Stimulated activated CD8-positive, alpha-beta memory T cell treated with anti-CD3 and anti-CD28 coated beads, Interleukin-2, amount 100 ng/mL, for 1 hour (primary cell): ENCODE data around the gene CALHM4.

ENCODE experiments used
- DNase-seq, 2 donors: peaks; one replicate each; pipeline ENCODE4 v3.0.0-alpha.2; 2020; ENCODE audit warnings: low read depth in 2 of 2

The CALHM4 gene

DNA sequence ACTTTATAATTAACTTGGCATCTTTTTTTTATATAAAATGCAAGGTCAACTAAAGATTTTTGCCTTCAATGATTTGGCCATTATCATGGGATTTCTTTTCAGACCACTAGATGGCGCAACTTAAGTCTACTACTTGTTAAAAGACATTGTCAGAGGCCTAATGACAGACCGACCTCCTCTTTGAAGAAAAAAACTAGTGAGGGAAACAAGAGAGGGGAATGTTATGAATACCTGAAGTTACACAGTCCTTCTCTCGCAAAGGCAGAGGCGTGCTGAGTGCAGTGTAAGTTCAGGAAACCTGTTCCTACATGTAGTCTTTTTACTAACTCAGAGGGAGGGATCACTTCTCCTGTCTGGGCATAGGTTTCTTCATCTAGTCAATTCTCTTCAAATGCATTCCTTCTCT, 17.3 kb upstream of the CALHM4 start:
- no peak for DNase-seq

DNA sequence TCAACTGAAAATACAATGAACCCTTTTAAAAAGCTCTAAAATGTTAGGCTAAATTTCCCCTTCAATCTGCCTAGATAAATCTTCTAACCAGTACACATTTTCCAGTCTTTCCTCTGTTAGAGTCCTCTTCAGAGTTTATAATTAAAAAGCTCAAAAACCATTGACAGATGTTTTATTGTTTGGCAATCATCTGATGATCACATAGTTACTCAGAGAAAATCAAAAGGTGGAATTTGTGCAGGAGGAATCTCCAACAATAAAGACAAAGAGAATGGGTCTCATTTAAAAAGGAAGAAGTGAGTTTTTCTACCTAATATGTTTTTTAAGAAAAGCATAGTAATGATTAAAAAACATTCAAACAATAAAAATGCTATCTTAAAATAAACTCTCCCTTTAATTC, 11.1 kb upstream of the CALHM4 start:
- no peak for DNase-seq

GRCh38 chr6:116543149-116543548, 10.4 kb upstream of the CALHM4 start:
- no peak for DNase-seq

- no peak for DNase-seq
Observed at GRCh38 chr6:116545651-116546050, 7.9 kb upstream of the CALHM4 start, which contains the start of gene TRAPPC3L. TSS of gene TRAPPC3L (minus strand) at chr6:116545684. CDS start at chr6:116545514, 170 bp downstream.

- DNase-seq: no peak
Observed at GRCh38 chr6:116547358-116547757, 6.2 kb upstream of the CALHM4 start.

- DNase-seq: no peak
Observed at GRCh38 chr6:116550796-116551195, 2.8 kb upstream of the CALHM4 start.

- no peak for DNase-seq
Observed at GRCh38 chr6:116556065-116556464, 2.5 kb downstream of the CALHM4 start.

- DNase-seq: no peak
Observed at GRCh38 chr6:116556814-116557415, 3.4 kb downstream of the CALHM4 start.

- no peak for DNase-seq
Observed at GRCh38 chr6:116557893-116558292, 4.3 kb downstream of the CALHM4 start.

DNA sequence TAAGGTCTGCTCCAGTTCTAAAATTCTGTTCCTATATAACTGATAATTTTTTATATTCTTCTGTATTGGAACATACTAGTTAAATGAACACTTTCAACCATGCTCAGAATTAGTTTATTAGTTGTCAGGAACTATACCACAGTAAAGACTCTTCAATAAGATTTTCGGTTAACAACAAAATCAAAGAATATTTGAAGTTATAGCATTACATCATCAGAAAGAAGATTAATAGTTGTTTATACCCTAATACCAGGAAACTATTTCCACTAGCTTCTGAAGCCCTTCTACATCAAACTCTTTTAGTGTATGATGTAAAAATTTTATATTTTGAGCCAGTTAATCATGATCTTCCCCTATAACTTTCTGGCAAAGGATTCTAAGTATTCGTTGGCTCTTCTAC, 6.6 kb downstream of the CALHM4 start:
- no peak for DNase-seq

- peak; percentile 24 to 39 for DNase-seq
Observed at GRCh38 chr6:116561377-116562018, 7.9 kb downstream of the CALHM4 start.

DNA sequence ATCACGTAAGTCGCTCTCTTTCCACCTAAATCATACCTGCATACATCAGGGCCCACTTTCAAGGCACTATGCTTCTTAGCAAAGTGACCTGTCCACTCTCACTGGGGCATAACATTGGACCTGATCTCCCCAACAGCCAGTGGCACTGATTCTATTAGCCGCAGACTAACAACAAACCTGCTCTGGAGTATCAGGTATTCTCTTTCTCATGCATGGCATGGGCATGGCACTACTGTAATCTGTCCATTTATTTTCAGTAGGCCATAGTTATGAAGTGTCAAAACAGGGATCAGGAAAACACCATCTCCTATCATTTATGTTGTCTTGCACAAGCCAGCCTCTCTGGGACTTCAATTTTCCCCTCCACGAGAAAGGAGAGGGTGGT, 8.5 kb downstream of the CALHM4 start:
- DNase-seq: no peak

DNA sequence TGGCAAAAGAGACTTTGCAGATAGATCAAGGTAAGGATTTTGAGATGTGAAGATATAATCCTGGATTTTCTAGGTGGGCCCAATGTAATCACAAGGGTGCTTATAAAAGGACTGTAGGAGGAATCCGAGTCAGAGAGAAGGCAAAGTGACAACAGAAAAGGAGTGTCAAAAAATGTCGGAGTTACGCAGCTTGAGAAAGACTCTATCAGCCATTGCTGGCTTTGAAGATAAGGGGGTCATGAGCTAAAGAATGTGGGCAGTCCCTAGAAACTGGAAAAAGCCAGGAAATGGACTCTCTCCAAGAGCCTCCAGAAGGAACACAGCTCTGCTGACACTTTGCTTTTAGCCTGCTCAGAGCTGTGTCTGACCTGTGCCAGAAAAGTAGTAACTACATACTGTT, 9.1 kb downstream of the CALHM4 start:
- no peak for DNase-seq

- no peak for DNase-seq
Observed at GRCh38 chr6:116563830-116564229, 10.3 kb downstream of the CALHM4 start.

DNA sequence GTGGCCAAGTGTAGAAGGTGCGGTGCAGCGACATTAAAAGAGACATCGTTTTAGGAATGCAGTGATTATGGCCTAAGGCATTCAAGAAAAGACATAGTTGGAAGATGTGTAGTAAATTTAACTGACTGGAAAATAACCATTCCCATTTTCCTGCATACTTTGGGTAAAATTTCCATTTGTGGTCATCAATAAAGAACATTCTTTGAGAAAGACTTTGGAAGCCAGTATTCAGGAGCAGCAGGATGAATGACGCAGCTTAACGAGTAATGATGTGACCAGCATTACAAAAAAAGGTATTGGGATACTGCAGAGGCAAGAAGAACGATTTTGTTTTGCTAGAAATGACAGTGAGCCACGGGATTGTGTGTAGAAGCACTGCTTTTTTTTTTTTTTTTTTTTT, 10.8 kb downstream of the CALHM4 start:
- no peak for DNase-seq

- DNase-seq: no peak
Observed at GRCh38 chr6:116564921-116565872, 11.6 kb downstream of the CALHM4 start.

DNA sequence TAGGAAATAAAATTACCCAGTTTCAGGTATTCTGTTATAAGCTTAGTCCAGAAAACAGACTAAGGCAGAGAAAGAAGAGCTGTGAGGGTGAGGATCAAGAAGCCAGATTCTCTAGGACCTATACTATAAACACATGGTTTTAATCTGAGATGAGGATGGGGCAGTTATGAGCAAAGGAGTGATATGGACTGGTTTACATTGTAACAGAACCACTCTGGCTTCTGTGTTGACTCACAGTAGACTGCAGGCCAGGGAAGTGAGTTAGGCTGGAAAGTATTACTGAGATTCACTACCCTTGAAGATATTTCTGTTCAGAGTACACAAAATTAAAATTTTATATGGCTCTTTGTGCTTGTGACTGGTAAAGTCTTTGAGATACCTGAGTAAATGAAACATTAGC, 14.6 kb downstream of the CALHM4 start:
- DNase-seq: no peak

DNA sequence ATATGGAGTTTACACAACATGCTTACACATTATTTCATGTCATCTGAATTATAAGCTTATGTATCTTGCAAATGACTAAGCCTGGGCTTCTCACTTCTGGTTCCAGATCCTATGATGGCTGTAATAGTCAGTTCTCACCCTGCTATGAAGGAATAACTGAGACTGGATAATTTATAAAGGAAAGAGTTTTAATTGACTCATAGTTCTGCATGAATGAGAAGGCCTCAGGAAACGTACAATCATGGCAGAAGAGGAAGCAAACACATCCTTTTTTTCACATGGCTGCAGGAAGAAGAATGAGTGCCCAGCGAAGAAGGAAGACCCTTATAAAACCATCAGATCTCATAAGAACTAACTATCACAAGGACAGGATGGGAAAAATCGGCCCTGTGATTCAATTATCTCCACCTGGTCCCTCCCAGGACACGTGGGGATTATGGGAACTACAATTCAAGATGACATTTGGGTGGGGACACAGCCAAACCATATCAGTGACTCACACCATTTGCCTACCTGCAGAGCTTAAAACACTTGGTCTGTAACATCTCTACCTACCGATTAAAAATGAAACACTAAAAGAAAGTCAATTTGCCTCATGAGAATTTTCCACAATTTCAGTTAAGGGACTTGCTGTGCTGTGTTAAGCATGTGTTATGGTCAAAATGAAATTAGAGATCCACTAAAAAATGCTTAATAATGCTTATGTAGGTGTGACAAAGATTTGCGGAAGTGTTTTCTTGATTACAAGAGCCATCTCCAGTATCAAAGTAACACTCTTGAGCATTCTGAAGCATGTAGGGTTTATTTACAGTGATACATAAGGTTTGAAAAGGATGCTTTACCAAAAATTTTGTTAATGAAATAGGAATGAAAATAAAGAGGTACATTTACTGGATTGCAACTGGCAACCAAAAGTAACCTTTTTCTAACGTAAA, 15.5 kb downstream of the CALHM4 start:
- DNase-seq: no peak

- DNase-seq: peak; percentile 92 to 96
Observed at GRCh38 chr6:116570856-116571682, 17.5 kb downstream of the CALHM4 start, which contains the start of gene RWDD1. TSS of gene RWDD1 (plus strand) at chr6:116571504. CDS start at chr6:116571583, 79 bp downstream.

DNA sequence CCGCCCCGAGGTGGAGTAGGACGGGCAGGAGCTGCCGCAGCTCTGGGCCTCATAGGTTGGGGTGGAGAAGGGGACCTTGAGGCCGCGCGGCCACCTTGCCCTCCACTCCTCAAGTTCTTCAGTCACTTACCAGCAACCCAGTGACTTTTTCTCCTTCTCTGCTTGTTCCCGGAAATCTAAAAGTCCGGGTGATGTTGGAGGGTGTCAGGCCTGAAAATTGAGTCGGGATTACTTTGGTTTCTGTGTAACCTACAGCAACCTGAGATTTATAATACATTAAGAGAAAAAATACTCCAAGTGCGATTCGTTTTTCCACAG, 18.1 kb downstream of the CALHM4 start:
- DNase-seq: no peak

DNA sequence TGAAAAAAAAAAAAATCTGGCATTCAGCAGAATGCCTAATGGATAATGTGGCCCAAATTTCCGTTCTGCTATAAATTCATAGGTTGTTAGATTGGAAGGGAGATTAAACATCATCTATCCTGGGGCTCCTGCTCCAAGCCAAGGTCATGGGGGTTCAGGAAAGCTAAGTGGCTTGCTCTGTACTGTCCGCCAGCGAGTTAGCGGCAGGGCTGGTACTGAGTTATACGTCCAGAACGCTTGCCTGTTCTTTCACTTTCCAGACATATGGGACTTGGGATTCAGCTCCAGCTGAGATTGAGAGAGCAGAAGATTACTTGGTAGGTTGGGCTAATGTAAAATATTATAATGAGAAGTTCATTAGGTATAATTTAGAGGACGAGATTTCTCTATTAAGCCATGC, 18.6 kb downstream of the CALHM4 start:
- DNase-seq: no peak
